ENCODE measurements around the gene FN1.

FN1 gene

DNA sequence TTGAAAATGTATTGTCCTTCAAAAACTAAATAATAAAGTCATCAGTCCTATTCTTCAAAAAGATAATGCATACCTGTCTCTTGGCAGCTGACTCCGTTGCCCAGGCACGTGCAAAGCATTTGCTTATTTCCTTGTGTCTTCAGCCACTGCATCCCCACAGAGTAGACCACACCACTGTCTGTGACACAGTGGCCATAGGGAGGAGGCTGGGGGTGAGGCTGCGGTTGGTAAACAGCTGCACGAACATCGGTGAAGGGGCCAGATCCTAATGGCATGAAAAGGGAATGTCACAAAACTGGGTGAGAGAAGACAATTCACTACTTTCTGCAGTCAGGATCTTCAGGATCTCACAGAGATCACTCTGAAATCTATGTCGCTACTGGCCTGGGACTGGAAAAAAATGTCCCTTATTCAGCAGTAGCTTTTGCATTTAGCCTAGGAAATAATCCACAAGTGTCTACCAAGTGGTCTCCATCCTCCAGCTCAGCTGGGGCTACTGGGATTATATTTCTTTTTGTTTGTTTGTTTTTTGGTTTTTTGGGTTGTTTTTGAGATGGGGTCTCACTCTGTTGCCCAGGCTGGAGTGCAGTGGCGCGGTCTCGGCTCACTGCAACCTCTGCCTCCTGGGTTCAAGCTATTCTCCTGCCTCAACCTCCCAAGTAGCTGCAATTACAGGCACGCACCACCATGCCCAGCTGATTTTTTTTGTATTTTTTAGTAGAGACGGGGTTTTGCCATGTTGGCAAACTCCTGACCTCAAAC, 10.7 kb downstream of the FN1 start:
- H2BK12ac ChIP-seq (ENCODE audit: low read length): no peak overlapping the region
- H3K79me1 ChIP-seq (ENCODE audit: low read depth, low read length): no peaks in the 10 kb centered on the region
- no peak overlapping the region for H2AK5ac ChIP-seq (ENCODE audit: low read depth, low read length)
- H3K14ac ChIP-seq (ENCODE audit: low read length): no peak overlapping the region
- H3K9me3 ChIP-seq (replicated peaks in 1 of 2; ENCODE audit: control insufficient read depth in 2 of 2, insufficient read depth in 1 of 2, low read depth in 1 of 2, low read length in 2 of 2): peaks cover 0 to 3% of the 10 kb centered on the region in 2 donors
- H3K18ac ChIP-seq (ENCODE audit: low read length): no peak overlapping the region
- no peak overlapping the region for H3K4me2 ChIP-seq (ENCODE audit: insufficient read depth, low read length, poor library complexity, severe bottlenecking)
- no peak overlapping the region for H3K23ac ChIP-seq (ENCODE audit: low read depth, low read length, poor library complexity)
- H3K9ac ChIP-seq (ENCODE audit: low read depth, low read length, poor library complexity): peak overlapping the region; percentile 44
- no peak for DNase-seq (ENCODE audit: low spot score)
- H3K4ac ChIP-seq (ENCODE audit: low read length): no peak overlapping the region
- H2BK15ac ChIP-seq (ENCODE audit: low read length): no peak overlapping the region
- peak overlapping the region; percentile 66 for H2BK5ac ChIP-seq (ENCODE audit: low read length)
- H3K36me3 ChIP-seq (replicated peaks in 1 of 2; ENCODE audit: control insufficient read depth in 2 of 2, insufficient read depth in 2 of 2, low read length in 2 of 2): peaks cover 29 to 93% of the 10 kb centered on the region in 2 donors
- peak overlapping the region; percentile 43 for H4K8ac ChIP-seq (ENCODE audit: low read depth, low read length)
- H3K4me1 ChIP-seq (ENCODE audit: control insufficient read depth in 2 of 2, insufficient read depth in 1 of 2, low read depth in 1 of 2, low read length in 2 of 2): no peaks in the 10 kb centered on the region
- no peak overlapping the region for H2BK120ac ChIP-seq (ENCODE audit: low read depth, low read length)
- H4K91ac ChIP-seq (ENCODE audit: low read depth, low read length, poor library complexity): no peak overlapping the region
- no peak overlapping the region for H2AFZ ChIP-seq (ENCODE audit: low read length)
- H3K27me3 ChIP-seq (ENCODE audit: control insufficient read depth in 3 of 3, insufficient read depth in 3 of 3, low read depth in 1 of 3, low read length in 3 of 3): no peaks in the 10 kb centered on the region
- no peak overlapping the region for H3K4me3 ChIP-seq (ENCODE audit: low read length in 2 of 2)
- no CpG with 5 or more reads among the region's 11 CpGs for WGBS, 2 donors (ENCODE audit: extremely low coverage in 2 of 2, insufficient read length in 2 of 2, insufficient replicate concordance in 1 of 2)
- no peak overlapping the region for H3K27ac ChIP-seq (replicated peaks; ENCODE audit: low read length)

DNA sequence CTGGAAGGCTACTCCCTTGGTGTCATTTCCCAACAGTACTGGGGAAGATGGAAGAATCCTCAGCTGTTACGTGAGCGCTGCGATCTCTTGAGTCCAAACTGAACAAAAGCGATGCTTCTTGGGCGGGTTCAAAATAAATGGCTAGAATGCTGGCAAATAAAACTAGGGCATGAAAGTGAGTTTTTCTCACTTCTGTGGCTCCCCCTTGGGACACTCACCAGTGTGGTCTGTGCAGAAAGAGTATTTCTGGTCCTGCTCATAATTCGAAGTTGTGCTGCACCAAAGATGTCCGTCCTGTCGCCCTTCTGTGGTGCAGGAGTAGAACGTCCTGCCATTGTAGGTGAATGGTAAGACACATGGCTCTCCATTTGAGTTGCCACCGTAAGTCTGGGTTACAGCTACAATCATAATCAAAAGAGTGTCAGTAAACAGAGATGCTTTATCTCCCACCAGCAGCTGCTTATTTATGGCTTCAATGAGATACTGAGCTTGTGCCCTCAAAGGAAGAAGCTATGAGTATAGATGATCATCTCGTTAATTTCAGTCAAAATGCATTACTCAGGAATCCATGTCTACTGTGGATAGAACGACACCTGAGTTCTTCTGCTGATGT, 11.8 kb downstream of the FN1 start:
- no peak overlapping the region for H3K4me2 ChIP-seq (ENCODE audit: insufficient read depth, low read length, poor library complexity, severe bottlenecking)
- no CpG with 5 or more reads among the region's 12 CpGs for WGBS, 2 donors (ENCODE audit: extremely low coverage in 2 of 2, insufficient read length in 2 of 2, insufficient replicate concordance in 1 of 2)
- H3K36me3 ChIP-seq (replicated peaks in 1 of 2; ENCODE audit: control insufficient read depth in 2 of 2, insufficient read depth in 2 of 2, low read length in 2 of 2): peaks cover 30 to 92% of the 10 kb centered on the region in 2 donors
- H2AK5ac ChIP-seq (ENCODE audit: low read depth, low read length): no peak overlapping the region
- H3K4ac ChIP-seq (ENCODE audit: low read length): no peak overlapping the region
- no peak overlapping the region for H3K27ac ChIP-seq (replicated peaks; ENCODE audit: low read length)
- H4K8ac ChIP-seq (ENCODE audit: low read depth, low read length): no peak overlapping the region
- no peak overlapping the region for H2BK12ac ChIP-seq (ENCODE audit: low read length)
- no peak overlapping the region for H3K18ac ChIP-seq (ENCODE audit: low read length)
- no peak overlapping the region for H2BK15ac ChIP-seq (ENCODE audit: low read length)
- no peaks in the 10 kb centered on the region for H3K27me3 ChIP-seq (ENCODE audit: control insufficient read depth in 3 of 3, insufficient read depth in 3 of 3, low read depth in 1 of 3, low read length in 3 of 3)
- no peak overlapping the region for H3K9ac ChIP-seq (ENCODE audit: low read depth, low read length, poor library complexity)
- no peak overlapping the region for H3K4me3 ChIP-seq (ENCODE audit: low read length in 2 of 2)
- no peak overlapping the region for H3K14ac ChIP-seq (ENCODE audit: low read length)
- no peaks in the 10 kb centered on the region for H3K79me1 ChIP-seq (ENCODE audit: low read depth, low read length)
- no peaks in the 10 kb centered on the region for H3K4me1 ChIP-seq (ENCODE audit: control insufficient read depth in 2 of 2, insufficient read depth in 1 of 2, low read depth in 1 of 2, low read length in 2 of 2)
- H3K9me3 ChIP-seq (replicated peaks in 1 of 2; ENCODE audit: control insufficient read depth in 2 of 2, insufficient read depth in 1 of 2, low read depth in 1 of 2, low read length in 2 of 2): peaks cover 0 to 3% of the 10 kb centered on the region in 2 donors
- no peak overlapping the region for H2BK120ac ChIP-seq (ENCODE audit: low read depth, low read length)
- H2AFZ ChIP-seq (ENCODE audit: low read length): no peak overlapping the region
- DNase-seq (ENCODE audit: low spot score): no peak
- H3K23ac ChIP-seq (ENCODE audit: low read depth, low read length, poor library complexity): no peak overlapping the region
- no peak overlapping the region for H2BK5ac ChIP-seq (ENCODE audit: low read length)
- no peak overlapping the region for H4K91ac ChIP-seq (ENCODE audit: low read depth, low read length, poor library complexity)

DNA sequence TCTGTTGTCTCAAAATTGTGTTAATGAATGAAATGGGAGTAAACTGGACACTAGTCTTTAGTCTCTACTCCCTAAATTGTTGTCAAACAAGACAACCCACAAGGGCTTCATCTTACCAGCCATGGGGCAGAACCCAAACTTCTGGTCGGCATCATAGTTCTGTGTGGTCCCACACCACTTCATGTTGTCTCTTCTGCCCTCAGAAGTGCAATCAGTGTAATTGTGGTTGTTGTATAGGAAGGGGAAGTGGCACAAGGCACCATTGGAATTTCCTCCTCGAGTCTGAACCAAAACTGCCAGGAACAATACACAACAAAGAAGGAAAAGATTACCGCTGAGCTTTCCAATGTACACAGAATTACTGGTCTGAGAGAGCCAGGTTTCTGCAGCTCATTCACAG, 12.6 kb downstream of the FN1 start:
- Histone ChIP-seq H4K8ac (ENCODE audit: low read depth, low read length) (no peak overlapping the region), H3K4me1 (ENCODE audit: control insufficient read depth in 2 of 2, insufficient read depth in 1 of 2, low read depth in 1 of 2, low read length in 2 of 2) (no peaks in the 10 kb centered on the region), H2BK5ac (ENCODE audit: low read length) (no peak overlapping the region), H3K18ac (ENCODE audit: low read length) (no peak overlapping the region), H3K4me3 (ENCODE audit: low read length in 2 of 2) (no peak overlapping the region), H4K91ac (ENCODE audit: low read depth, low read length, poor library complexity) (no peak overlapping the region), H2AK5ac (ENCODE audit: low read depth, low read length) (no peak overlapping the region), H3K79me1 (ENCODE audit: low read depth, low read length) (no peaks in the 10 kb centered on the region), H2BK120ac (ENCODE audit: low read depth, low read length) (no peak overlapping the region), H3K4ac (ENCODE audit: low read length) (no peak overlapping the region), H3K36me3 (replicated peaks in 1 of 2; ENCODE audit: control insufficient read depth in 2 of 2, insufficient read depth in 2 of 2, low read length in 2 of 2) (peaks cover 34 to 92% of the 10 kb centered on the region in 2 donors), H3K27me3 (ENCODE audit: control insufficient read depth in 3 of 3, insufficient read depth in 3 of 3, low read depth in 1 of 3, low read length in 3 of 3) (no peaks in the 10 kb centered on the region), H3K4me2 (ENCODE audit: insufficient read depth, low read length, poor library complexity, severe bottlenecking) (no peak overlapping the region), H3K23ac (ENCODE audit: low read depth, low read length, poor library complexity) (no peak overlapping the region), H3K14ac (ENCODE audit: low read length) (no peak overlapping the region), H2BK12ac (ENCODE audit: low read length) (no peak overlapping the region), H2BK15ac (ENCODE audit: low read length) (no peak overlapping the region), H3K27ac (replicated peaks; ENCODE audit: low read length) (no peak overlapping the region), H2AFZ (ENCODE audit: low read length) (no peak overlapping the region), H3K9me3 (replicated peaks in 1 of 2; ENCODE audit: control insufficient read depth in 2 of 2, insufficient read depth in 1 of 2, low read depth in 1 of 2, low read length in 2 of 2) (peaks cover 0 to 3% of the 10 kb centered on the region in 2 donors), H3K9ac (ENCODE audit: low read depth, low read length, poor library complexity) (no peak overlapping the region)
- no CpG with 5 or more reads among the region's 3 CpGs for WGBS, 2 donors (ENCODE audit: extremely low coverage in 2 of 2, insufficient read length in 2 of 2, insufficient replicate concordance in 1 of 2)
- no peak for DNase-seq (ENCODE audit: low spot score)

- H3K27me3 ChIP-seq (ENCODE audit: control insufficient read depth in 3 of 3, insufficient read depth in 3 of 3, low read depth in 1 of 3, low read length in 3 of 3): no peaks in the 10 kb centered on the region
- H4K91ac ChIP-seq (ENCODE audit: low read depth, low read length, poor library complexity): no peak overlapping the region
- H3K4me2 ChIP-seq (ENCODE audit: insufficient read depth, low read length, poor library complexity, severe bottlenecking): no peak overlapping the region
- no peak overlapping the region for H2BK12ac ChIP-seq (ENCODE audit: low read length)
- no peak overlapping the region for H3K23ac ChIP-seq (ENCODE audit: low read depth, low read length, poor library complexity)
- H4K8ac ChIP-seq (ENCODE audit: low read depth, low read length): no peak overlapping the region
- H3K18ac ChIP-seq (ENCODE audit: low read length): no peak overlapping the region
- DNase-seq (ENCODE audit: low spot score): no peak
- no peak overlapping the region for H2BK5ac ChIP-seq (ENCODE audit: low read length)
- H3K14ac ChIP-seq (ENCODE audit: low read length): no peak overlapping the region
- no peak overlapping the region for H2AFZ ChIP-seq (ENCODE audit: low read length)
- no CpG with 5 or more reads among the region's 4 CpGs for WGBS, 2 donors (ENCODE audit: extremely low coverage in 2 of 2, insufficient read length in 2 of 2, insufficient replicate concordance in 1 of 2)
- peaks cover 0 to 3% of the 10 kb centered on the region in 2 donors for H3K9me3 ChIP-seq (replicated peaks in 1 of 2; ENCODE audit: control insufficient read depth in 2 of 2, insufficient read depth in 1 of 2, low read depth in 1 of 2, low read length in 2 of 2)
- H2BK120ac ChIP-seq (ENCODE audit: low read depth, low read length): no peak overlapping the region
- no peak overlapping the region for H2BK15ac ChIP-seq (ENCODE audit: low read length)
- no peak overlapping the region for H3K27ac ChIP-seq (replicated peaks; ENCODE audit: low read length)
- H3K4me1 ChIP-seq (ENCODE audit: control insufficient read depth in 2 of 2, insufficient read depth in 1 of 2, low read depth in 1 of 2, low read length in 2 of 2): no peaks in the 10 kb centered on the region
- no peak overlapping the region for H3K4ac ChIP-seq (ENCODE audit: low read length)
- no peak overlapping the region for H3K4me3 ChIP-seq (ENCODE audit: low read length in 2 of 2)
- H3K79me1 ChIP-seq (ENCODE audit: low read depth, low read length): no peaks in the 10 kb centered on the region
- peaks cover 30 to 92% of the 10 kb centered on the region in 2 donors for H3K36me3 ChIP-seq (replicated peaks in 1 of 2; ENCODE audit: control insufficient read depth in 2 of 2, insufficient read depth in 2 of 2, low read length in 2 of 2)
- no peak overlapping the region for H3K9ac ChIP-seq (ENCODE audit: low read depth, low read length, poor library complexity)
- H2AK5ac ChIP-seq (ENCODE audit: low read depth, low read length): no peak overlapping the region
Measured at GRCh38 chr2:215422676-215423075, 13.2 kb downstream of the FN1 start.

Measured in neuronal stem cell (in vitro differentiated cells).